IMR-90 (cell line): ENCODE measurements around the gene ENOX2.

Source experiments
- CEBPB ChIP-seq: IDR thresholded peaks from 2 replicates; pipeline ENCODE4 v1.6.1; 2012; ENCODE audit warnings: low read depth, low read length, improper control_type of control experiment
- MAFK ChIP-seq: IDR thresholded peaks from 2 replicates; pipeline ENCODE4 v1.6.1; 2012; ENCODE audit warnings: low read depth, low read length, improper control_type of control experiment
- MXI1 ChIP-seq: IDR thresholded peaks from 2 replicates; pipeline ENCODE4 v1.6.1; 2012; ENCODE audit warnings: low read depth, mild to moderate bottlenecking, low read length, moderate library complexity, borderline replicate concordance
- POLR2A ChIP-seq: IDR thresholded peaks from 2 replicates; pipeline ENCODE4 v1.6.1; 2012; ENCODE audit warnings: mild to moderate bottlenecking, low read depth, low read length
- RCOR1 ChIP-seq: IDR thresholded peaks from 2 replicates; pipeline ENCODE4 v1.6.1; 2012; ENCODE audit warnings: mild to moderate bottlenecking, low read length, improper control_type of control experiment; ENCODE audit not compliant: insufficient replicate concordance
- TF ChIP-seq, protein P1 (sequence below): conservative IDR thresholded peaks from 2 replicates; pipeline ENCODE4 v1.5.1; 2012; ENCODE audit warnings: mild to moderate bottlenecking, low read depth, low read length, improper control_type of control experiment

DNA sequence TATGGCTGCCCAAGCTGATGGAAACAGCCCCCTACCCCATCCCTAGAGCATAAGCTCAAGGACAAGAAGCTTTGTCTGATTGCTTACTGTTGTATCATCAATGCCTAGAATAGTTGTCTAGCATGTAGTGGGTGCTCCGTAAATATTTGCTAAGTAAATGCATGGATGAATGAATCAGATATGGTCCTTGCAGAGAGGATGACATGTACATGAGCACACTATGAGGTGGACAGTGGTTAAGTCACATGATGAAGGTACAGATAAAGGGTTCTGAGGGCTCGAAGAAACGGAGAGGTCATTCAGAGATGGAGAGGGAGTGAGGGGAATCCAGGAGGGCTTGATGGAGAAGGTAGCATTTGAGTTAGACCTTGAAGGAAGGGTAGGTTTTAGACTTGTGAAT, 287.1 kb downstream of the ENOX2 start:
- TF ChIP-seq, protein P1, sequence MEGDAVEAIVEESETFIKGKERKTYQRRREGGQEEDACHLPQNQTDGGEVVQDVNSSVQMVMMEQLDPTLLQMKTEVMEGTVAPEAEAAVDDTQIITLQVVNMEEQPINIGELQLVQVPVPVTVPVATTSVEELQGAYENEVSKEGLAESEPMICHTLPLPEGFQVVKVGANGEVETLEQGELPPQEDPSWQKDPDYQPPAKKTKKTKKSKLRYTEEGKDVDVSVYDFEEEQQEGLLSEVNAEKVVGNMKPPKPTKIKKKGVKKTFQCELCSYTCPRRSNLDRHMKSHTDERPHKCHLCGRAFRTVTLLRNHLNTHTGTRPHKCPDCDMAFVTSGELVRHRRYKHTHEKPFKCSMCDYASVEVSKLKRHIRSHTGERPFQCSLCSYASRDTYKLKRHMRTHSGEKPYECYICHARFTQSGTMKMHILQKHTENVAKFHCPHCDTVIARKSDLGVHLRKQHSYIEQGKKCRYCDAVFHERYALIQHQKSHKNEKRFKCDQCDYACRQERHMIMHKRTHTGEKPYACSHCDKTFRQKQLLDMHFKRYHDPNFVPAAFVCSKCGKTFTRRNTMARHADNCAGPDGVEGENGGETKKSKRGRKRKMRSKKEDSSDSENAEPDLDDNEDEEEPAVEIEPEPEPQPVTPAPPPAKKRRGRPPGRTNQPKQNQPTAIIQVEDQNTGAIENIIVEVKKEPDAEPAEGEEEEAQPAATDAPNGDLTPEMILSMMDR: no peak
- no peak for TF ChIP-seq RCOR1
- TF ChIP-seq MXI1: no peak
- TF ChIP-seq CEBPB: no peak
- TF ChIP-seq POLR2A: no peak
- no peak for TF ChIP-seq MAFK
